ENCODE data around the gene ANGPT4.

- TF ChIP-seq CTCF (IDR thresholded peaks at IDR 0.05; ENCODE audit: insufficient read depth, low read depth, low read length) = no peak
- TF ChIP-seq EZH2 (IDR thresholded peaks at IDR 0.05; ENCODE audit: insufficient read depth, low read length) = no peak
Observed at GRCh38 chr20:881051-881782, 34.9 kb downstream of the ANGPT4 start.

Measured in astrocyte (in vitro differentiated cells and primary cell).